Testis (tissue), 3 donors: Measurements from ENCODE around the gene PPM1E. TPM values are rescaled to one million over a fixed set of nuclear protein-coding genes. Genes with fewer than 3 reads are reported as not detected.
A peak's percentile ranks its signal among the peaks of the same experiment; 100 is the strongest.

ENCODE experiments used
- DNase-seq: peaks from one replicate; pipeline ENCODE4 v3.0.0-alpha.2; 2019
- H3K27ac ChIP-seq, 2 donors: fragments of 200-600 bp; sonication (generic); one replicate each; pipeline ENCODE4 v1.5.1; 2019
- H3K27me3 ChIP-seq: fragments of 200-600 bp; sonication (generic); one replicate; pipeline ENCODE4 v1.5.1; 2019
- H3K36me3 ChIP-seq: fragments of 200-600 bp; sonication (generic); one replicate; pipeline ENCODE4 v1.5.1; 2017; ENCODE audit warnings: low read depth; ENCODE audit errors: missing control alignments
- H3K4me1 ChIP-seq: fragments of 200-600 bp; sonication (generic); one replicate; pipeline ENCODE4 v1.5.1; 2019
- H3K4me3 ChIP-seq, 2 donors: fragments of 200-600 bp; sonication (generic); one replicate each; pipeline ENCODE4 v1.5.1; 2017 to 2019
- H3K9me3 ChIP-seq: fragments of 200-600 bp; sonication (generic); one replicate; pipeline ENCODE4 v1.5.1; 2017
- POLR2A ChIP-seq: fragments of 450-650 bp; IDR thresholded peaks from one replicate; pipeline ENCODE4 v1.6.1; 2017; ENCODE audit warnings: antibody characterized with exemption, mild to moderate bottlenecking, moderate library complexity
- WGBS, 2 donors: methylation state at CpG; one replicate each; pipeline ENCODE4 v1.1.5; 2018; 5-methylcytosine and 5-hydroxymethylcytosine counted together
- intact Hi-C: fragments of 100-400 bp; cut with DNase I; formaldehyde crosslinking; loops from one replicate; pipeline ENCODE4 v1.15.1; 2023; ENCODE audit warnings: low total_unique reads
- polyA plus RNA-seq: library from polyadenylated mRNA; stranded (reverse); fragments of 350-450 nt; fragmentation: Illumina TruSeq; extraction: RNeasy Lipid Tissue Mini Kit (QIAGEN cat#74804); gene quantifications from one replicate; pipeline ENCODE4 v1.2.3, GENCODE V29; 2014; ENCODE audit warnings: low read depth, low replicate concordance; ENCODE audit not compliant: insufficient read depth
- total RNA-seq, 2 donors: library from RNA; depleted of rRNA; stranded (reverse); fragments of >200 nt; gene quantifications; one replicate each; pipeline ENCODE4 v1.2.3, GENCODE V29; 2016
- TF ChIP-seq, protein P1 (sequence below), 3 experiments: fragments of 450-650 bp in 2 of 3; fragments of 200-600 bp in 1 of 3; sonication (generic) in 1 of 3; IDR thresholded peaks; one replicate each; pipeline ENCODE4 v1.5.1; 2016 to 2019; ENCODE audit warnings: antibody characterized with exemption in 3 of 3, mild to moderate bottlenecking in 2 of 3, moderate library complexity in 1 of 3

PPM1E gene
- total and polyA plus RNA-seq, 3 donors from 2014 or later = 8.1 to 16.7 (median 13.5) TPM

DNA sequence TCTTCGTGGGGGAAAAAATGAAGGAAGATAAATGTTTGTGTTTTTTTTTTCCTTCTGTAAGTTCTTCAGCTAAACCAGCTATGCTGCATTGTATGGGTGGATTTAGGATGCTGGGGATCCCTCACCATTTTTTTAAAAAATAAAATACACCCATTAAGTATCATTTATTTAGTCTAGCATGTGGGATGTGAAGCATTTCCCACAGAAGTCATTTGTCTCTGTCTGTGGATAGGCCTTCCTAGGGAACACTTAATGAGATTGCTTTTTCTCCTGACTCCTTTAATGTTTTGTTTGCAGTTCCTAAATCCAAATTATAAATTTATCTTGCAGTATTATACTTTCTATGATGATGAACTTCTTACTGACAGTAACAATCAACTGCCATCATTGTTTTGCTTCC, 146.7 kb downstream of the PPM1E start:
- intact Hi-C loops = no loop called here
- no peak overlapping the region for H3K4me3 ChIP-seq
- no peak for DNase-seq
- H3K9me3 ChIP-seq = no peaks in the 10 kb centered on the region
- H3K27ac ChIP-seq = no peak overlapping the region
- no peaks in the 10 kb centered on the region for H3K36me3 ChIP-seq
- H3K4me1 ChIP-seq = no peaks in the 10 kb centered on the region
- H3K27me3 ChIP-seq = no peaks in the 10 kb centered on the region
- WGBS, 2 donors = 88 to 90% methylated on average over 1 of the region's 1 CpG
- TF ChIP-seq, protein P1, sequence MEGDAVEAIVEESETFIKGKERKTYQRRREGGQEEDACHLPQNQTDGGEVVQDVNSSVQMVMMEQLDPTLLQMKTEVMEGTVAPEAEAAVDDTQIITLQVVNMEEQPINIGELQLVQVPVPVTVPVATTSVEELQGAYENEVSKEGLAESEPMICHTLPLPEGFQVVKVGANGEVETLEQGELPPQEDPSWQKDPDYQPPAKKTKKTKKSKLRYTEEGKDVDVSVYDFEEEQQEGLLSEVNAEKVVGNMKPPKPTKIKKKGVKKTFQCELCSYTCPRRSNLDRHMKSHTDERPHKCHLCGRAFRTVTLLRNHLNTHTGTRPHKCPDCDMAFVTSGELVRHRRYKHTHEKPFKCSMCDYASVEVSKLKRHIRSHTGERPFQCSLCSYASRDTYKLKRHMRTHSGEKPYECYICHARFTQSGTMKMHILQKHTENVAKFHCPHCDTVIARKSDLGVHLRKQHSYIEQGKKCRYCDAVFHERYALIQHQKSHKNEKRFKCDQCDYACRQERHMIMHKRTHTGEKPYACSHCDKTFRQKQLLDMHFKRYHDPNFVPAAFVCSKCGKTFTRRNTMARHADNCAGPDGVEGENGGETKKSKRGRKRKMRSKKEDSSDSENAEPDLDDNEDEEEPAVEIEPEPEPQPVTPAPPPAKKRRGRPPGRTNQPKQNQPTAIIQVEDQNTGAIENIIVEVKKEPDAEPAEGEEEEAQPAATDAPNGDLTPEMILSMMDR (IDR thresholded peaks at IDR 0.05) = no peak

DNA sequence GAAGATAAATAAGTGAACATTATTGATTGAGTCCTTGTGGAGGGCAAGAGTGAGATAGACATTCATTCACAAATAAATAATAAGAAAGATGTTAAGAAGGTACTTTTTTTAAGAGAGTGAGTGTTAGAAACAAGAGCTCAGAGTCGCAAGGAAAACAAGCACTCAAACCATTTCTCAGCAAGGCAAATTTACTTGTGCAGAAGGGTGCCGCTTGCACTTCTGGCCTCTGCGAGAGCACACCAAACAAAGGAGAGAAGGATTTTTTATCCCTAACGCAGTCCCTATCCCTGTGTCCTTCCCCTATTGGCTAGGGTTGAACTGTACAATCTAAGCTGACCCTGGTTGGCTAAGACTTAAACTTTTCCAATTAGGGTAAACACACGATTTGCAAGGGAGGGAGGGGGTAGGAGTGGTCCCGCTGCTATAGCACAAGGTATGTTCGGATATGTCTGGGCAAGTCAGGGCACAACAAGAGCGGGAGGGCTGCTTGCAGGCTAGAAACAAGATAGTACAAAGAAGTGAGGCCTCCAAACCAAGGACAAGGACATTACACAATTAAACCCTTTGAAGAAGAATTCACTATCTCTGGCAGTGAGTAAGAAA, 156.2 kb downstream of the PPM1E start:
- no peaks in the 10 kb centered on the region for H3K27me3 ChIP-seq
- H3K4me1 ChIP-seq = no peaks in the 10 kb centered on the region
- TF ChIP-seq, protein P1 (IDR thresholded peaks at IDR 0.05) = no peak
- TF ChIP-seq POLR2A = no peak
- H3K27ac ChIP-seq = no peak overlapping the region
- H3K4me3 ChIP-seq = no peak overlapping the region
- peak; percentile 41 for DNase-seq
- H3K9me3 ChIP-seq = no peaks in the 10 kb centered on the region
- WGBS, 2 donors = 69 to 82% methylated on average over 8 of the region's 8 CpGs
- intact Hi-C loops = no loop called here
- no peaks in the 10 kb centered on the region for H3K36me3 ChIP-seq

DNA sequence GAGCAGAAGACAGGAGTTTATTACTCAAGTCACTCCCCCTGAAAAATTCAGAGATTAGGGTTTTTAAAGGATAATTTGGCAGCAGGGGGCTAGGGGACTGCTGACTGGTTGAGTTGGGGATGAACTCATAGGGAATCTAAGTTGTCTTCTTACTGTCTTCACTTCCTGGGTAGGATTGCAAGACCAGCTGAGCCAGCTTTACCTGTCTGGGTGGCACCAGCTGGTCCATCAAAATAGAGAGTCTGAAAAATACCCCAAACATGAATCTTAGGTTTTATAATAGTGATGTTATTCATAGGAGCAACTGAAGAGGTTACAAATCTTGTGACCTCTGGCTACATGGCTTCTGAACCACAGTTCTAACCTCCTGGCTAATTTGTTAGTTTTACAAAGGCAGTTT, 157.9 kb downstream of the PPM1E start:
- no peak overlapping the region for H3K27ac ChIP-seq
- no peaks in the 10 kb centered on the region for H3K4me1 ChIP-seq
- H3K9me3 ChIP-seq = no peaks in the 10 kb centered on the region
- TF ChIP-seq, protein P1 (IDR thresholded peaks at IDR 0.05) = no peak
- no peak for TF ChIP-seq POLR2A
- H3K36me3 ChIP-seq = no peaks in the 10 kb centered on the region
- no peak overlapping the region for H3K4me3 ChIP-seq
- intact Hi-C loops = no loop called here
- no peak for DNase-seq
- H3K27me3 ChIP-seq = no peaks in the 10 kb centered on the region

DNA sequence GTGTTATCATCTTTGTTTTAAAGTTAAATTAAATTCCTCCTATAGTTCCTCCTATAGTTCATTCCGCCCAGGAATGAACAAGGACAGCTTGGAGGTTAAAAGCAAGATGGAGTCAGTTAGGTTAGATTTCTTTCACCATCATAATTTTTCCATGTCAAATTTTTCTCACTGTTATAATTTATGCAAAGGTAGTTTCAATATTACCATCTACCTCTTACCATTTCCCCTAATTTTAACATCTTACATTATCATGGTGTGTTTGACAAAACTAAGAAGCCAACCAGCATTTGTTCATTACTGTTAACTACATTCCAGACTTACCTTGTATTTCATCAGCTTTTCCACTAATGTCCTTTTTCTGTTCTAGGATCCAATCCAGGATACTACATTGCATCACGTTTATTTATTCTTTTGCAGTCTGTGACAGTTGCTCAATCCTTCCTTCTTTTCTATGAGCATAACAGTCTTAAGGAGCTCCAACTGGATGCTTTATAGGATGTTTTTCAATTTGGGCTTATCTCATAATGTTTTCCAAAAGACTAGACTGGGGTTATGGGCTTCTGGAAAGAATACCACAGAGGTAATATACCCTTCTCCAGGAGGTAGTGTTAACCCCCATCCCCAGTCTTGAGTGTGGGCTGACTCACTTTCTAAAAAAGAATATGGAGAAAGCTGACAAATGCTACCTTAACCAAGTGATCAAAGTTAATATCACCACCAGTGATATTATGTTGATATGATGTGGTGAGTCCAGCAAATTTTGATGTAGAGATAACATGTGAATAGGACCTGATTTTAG, 158.5 kb downstream of the PPM1E start:
- DNase-seq = no peak
- WGBS, 2 donors = 67 to 75% methylated on average over 2 of the region's 2 CpGs

More for the DNA sequence above, 158.5 kb downstream of the PPM1E start:
- Histone ChIP-seq H3K27me3 (no peaks in the 10 kb centered on the region), H3K4me1 (no peaks in the 10 kb centered on the region), H3K27ac (no peak overlapping the region), H3K36me3 (no peaks in the 10 kb centered on the region), H3K4me3 (no peak overlapping the region), H3K9me3 (no peaks in the 10 kb centered on the region)
- TF ChIP-seq, protein P1 (IDR thresholded peaks at IDR 0.05) = no peak
- no peak for TF ChIP-seq POLR2A
- intact Hi-C loops = no loop called here
